Uterus (tissue), 2 donors: ENCODE results near the gene OR2H1.

Source experiments
- POLR2A ChIP-seq, 2 donors: fragments of 450-650 bp; IDR thresholded peaks; one replicate each; pipeline ENCODE4 v1.6.1; 2016; ENCODE audit warnings: antibody characterized with exemption in 2 of 2, mild to moderate bottlenecking in 1 of 2, moderate library complexity in 1 of 2
- TF ChIP-seq, protein P1 (sequence below), 4 experiments: fragments of 200-600 bp in 2 of 4; fragments of 450-650 bp in 2 of 4; sonication (generic) in 2 of 4; IDR thresholded peaks; one replicate each; pipeline ENCODE4 v1.5.1; 2016 to 2019; ENCODE audit warnings: antibody characterized with exemption in 4 of 4, mild to moderate bottlenecking in 2 of 4, moderate library complexity in 1 of 4

DNA sequence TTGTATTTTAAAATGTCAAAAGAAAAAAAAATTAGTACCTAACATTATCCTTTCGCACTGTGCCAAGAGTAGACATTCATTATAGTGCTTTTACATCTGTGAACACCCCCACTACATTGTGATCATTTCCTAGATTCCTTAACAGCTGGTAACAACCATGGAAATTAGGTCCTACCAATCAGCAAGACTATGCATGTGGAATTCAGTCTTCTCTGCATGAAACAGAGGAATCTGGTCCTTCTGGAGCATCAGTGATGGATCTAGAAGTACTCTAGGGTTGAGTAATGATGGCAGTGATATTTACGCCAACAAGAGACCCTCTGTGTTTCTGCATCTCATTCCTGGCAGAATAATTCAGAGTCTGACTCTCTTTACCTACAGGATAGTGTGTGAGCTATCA lies 32.8 kb upstream of the OR2H1 start:
- TF ChIP-seq, protein P1, sequence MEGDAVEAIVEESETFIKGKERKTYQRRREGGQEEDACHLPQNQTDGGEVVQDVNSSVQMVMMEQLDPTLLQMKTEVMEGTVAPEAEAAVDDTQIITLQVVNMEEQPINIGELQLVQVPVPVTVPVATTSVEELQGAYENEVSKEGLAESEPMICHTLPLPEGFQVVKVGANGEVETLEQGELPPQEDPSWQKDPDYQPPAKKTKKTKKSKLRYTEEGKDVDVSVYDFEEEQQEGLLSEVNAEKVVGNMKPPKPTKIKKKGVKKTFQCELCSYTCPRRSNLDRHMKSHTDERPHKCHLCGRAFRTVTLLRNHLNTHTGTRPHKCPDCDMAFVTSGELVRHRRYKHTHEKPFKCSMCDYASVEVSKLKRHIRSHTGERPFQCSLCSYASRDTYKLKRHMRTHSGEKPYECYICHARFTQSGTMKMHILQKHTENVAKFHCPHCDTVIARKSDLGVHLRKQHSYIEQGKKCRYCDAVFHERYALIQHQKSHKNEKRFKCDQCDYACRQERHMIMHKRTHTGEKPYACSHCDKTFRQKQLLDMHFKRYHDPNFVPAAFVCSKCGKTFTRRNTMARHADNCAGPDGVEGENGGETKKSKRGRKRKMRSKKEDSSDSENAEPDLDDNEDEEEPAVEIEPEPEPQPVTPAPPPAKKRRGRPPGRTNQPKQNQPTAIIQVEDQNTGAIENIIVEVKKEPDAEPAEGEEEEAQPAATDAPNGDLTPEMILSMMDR (IDR thresholded peaks at IDR 0.05), result no peak
- no peak for TF ChIP-seq POLR2A (IDR thresholded peaks at IDR 0.05)
